ENCODE results near the gene SKA1.
"Not testable (repeated sequence)": the region's sequence is repeated elsewhere in the genome, so short reads cannot be mapped to it uniquely, and the experiment has no call there.

The SKA1 gene

DNA sequence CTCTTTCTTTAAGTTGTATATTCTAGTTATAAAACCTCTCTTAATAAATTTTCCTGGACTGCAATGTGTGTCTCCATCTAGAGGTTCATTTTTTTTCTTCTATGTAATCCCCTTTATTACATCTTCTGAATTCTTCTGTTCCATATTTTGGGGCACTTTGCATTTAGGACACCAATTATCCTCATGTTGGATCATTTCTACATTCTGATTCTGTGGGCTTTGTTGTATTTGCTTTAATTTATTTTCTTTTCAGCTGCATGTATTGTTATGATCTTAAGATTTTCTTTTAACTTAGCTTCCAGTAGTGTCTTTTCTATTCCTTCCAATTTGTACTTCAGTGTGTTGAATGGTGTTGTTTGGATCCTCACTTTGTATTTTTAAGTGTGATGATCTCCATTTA, 5.2 kb upstream of the SKA1 start:
- no peak for TF ChIP-seq ZNF274 (IDR thresholded peaks at IDR 0.05; ENCODE audit: low read depth, low read length)
- H3K4me3 ChIP-seq (ENCODE audit: low read length): no peak overlapping the region

GRCh38 chr18:50372743-50373142, 2.1 kb upstream of the SKA1 start:
- no peak overlapping the region for H3K4me3 ChIP-seq (ENCODE audit: low read length)
- no peak for TF ChIP-seq ZNF274 (IDR thresholded peaks at IDR 0.05; ENCODE audit: low read depth, low read length)

DNA sequence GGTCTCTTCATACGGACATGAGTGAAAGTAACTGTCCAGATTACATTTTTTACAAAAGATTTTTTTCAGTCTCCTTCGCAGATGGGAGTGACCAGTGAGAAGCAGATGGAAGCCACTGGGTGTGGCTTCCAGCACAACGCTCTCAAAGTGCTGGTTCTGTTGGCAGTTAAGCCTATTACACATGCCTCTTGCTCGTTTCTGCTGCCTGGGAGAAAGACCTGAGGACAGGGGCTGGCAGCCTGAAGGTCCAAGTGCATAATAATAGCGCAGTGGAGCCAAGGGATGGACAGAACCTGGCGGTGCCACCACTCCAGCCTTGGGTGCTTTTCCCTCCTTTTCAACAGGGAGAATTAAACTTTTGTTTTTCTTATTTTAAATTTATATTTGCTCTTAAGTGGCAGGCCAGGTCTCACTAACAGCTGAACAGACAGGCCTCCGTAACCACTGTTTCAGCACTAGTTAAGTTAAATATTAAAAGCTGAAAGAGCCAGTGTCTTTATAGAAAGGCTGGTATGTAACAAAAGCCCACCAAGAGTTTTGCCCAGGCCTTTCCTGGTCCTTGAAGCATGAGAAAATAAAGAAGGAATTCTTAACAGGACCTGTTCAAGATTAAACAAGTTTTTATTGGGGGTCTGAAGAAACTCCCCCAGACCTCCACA, 1.2 kb upstream of the SKA1 start:
- TF ChIP-seq ZNF274 (IDR thresholded peaks at IDR 0.05; ENCODE audit: low read depth, low read length): no peak

GRCh38 chr18:50374220-50374752, 560 bp upstream of the SKA1 start:
- TF ChIP-seq ZNF274 (IDR thresholded peaks at IDR 0.05; ENCODE audit: low read depth, low read length): no peak
- H3K4me3 ChIP-seq (ENCODE audit: low read length): peak overlapping the region; percentile 64; the same call in 1 of the 2 replicates

More for the DNA sequence above, 1.2 kb upstream of the SKA1 start:
- no peak overlapping the region for H3K4me3 ChIP-seq (ENCODE audit: low read length)

DNA sequence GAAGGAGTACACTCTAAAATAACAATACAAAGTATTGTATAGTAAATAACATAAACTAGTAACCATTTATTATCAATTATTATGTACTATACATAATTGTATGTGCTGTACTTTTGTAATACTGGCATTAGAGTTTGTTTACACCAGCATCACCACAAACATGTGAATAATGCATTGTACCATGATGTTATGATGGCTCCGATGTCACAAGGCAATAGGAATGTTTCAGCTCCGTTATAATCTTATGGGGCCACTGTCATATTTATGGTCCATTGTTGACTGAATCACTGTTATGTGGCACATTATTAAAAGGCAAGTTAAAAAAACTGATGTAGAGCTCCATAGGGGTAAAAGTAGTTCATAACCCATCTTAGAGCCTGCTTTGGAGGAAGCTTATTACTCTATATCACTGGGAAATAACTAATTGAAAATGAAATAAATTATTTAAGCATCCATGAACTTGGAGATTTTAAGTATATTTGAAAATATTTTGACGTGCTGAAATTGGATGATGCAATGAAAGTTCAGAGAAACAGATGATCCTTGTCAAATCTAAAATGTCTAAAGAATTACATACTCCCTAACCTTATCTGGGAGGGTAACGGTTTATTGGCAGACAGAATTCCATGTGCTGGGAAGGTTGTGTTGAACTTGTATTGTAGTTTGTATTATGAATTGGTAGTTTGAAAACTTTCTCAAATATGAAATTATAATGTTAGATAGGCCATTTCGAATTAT, 2.4 kb downstream of the SKA1 start:
- H3K4me3 ChIP-seq (ENCODE audit: low read length): no peak overlapping the region
- TF ChIP-seq ZNF274 (IDR thresholded peaks at IDR 0.05; ENCODE audit: low read depth, low read length): no peak

DNA sequence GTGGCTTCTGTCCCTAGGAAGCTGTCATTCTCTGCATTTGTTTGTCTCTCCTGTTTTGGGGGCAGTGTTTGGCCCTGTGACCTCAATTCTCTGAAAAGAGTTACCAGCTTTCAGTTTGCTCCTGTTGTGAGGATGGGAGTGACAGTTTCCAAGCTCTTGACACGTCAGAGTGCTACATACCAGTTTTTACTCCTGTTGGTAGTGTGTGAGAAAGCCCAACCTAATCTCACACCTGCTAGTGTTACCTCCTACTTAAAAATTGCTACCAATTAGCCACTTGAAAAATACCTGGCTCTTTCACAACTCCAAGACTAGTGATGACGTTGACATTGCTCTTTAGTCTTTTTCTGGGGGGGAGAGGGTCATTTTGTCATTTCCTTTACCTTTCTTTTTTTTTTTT, 14.1 kb downstream of the SKA1 start:
- TF ChIP-seq ZNF274 (IDR thresholded peaks at IDR 0.05; ENCODE audit: low read depth, low read length): no peak

DNA sequence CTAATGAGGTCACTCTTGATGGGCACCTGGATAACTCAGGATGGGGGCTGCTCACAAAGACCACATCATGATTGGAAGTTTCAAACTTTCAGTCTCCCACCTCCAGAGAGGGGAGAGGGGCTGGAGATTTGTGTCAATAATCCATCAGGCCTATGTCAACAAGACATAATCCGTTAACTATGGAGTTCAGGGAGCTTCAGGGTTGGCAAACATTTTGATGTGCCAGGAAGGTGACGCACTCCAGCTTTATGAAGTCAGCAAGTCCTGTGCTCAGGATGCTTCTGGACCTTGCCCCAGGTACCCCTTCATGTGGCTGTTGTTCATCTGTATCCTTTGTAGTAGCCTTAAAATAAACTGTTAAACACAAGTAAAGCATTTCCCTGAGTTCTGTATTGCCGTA, 19.0 kb downstream of the SKA1 start:
- H3K4me3 ChIP-seq (ENCODE audit: low read length): no peak overlapping the region
- no peak for TF ChIP-seq ZNF274 (IDR thresholded peaks at IDR 0.05; ENCODE audit: low read depth, low read length)

More for the DNA sequence above, 14.1 kb downstream of the SKA1 start:
- no peak overlapping the region for H3K4me3 ChIP-seq (ENCODE audit: low read length)

GRCh38 chr18:50395093-50395492, 20.2 kb downstream of the SKA1 start:
- H3K4me3 ChIP-seq (ENCODE audit: low read length): no peak overlapping the region
- TF ChIP-seq ZNF274 (IDR thresholded peaks at IDR 0.05; ENCODE audit: low read depth, low read length): no peak

- no peak for TF ChIP-seq ZNF274 (IDR thresholded peaks at IDR 0.05; ENCODE audit: low read depth, low read length)
These were observed 21.3 kb downstream of the SKA1 start for GRCh38 chr18:50396005-50396660.

DNA sequence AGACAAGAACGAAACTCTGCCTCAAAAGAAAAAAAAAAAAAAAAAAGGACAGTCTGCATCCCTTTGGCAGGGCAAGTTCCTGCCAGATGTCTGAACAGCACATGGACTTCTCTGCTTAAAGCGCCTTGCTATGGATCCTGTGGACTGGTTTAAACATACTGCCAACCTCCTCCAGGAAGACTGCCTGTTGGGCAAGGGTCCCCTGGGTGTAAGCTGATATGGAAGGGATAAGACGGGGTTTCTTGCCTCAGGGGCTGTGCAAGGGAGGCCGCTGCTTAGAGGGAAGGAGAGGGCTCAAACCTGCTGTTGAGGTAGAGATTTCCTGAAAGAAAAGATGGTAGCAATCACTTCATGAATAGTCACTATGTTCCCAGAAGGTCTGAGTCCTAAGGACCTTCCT, 22.2 kb downstream of the SKA1 start:
- TF ChIP-seq ZNF274 (IDR thresholded peaks at IDR 0.05; ENCODE audit: low read depth, low read length): no peak
- H3K4me3 ChIP-seq (ENCODE audit: low read length): no peak overlapping the region

More at GRCh38 chr18:50396005-50396660, 21.3 kb downstream of the SKA1 start:
- H3K4me3 ChIP-seq (ENCODE audit: low read length): no peak overlapping the region

DNA sequence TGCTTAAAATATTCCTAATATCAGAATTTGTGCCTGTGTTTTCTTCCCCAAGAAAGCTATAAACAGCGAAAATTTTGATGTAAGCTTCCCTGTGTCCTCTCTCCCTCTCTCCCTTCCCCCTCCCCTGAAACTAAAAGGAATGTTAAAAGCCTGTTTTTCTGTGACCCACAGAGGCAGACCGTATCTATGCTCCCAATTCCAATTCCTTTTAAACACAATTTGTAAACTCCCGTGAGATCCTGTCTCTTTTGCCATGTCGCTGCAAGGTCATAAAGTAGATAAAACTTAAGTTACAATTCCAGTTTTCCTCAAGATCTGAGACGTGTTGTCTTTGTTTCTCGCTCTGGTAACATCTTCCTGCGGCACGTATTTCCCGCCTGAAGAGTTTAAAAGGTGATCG, 23.3 kb downstream of the SKA1 start:
- no peak overlapping the region for H3K4me3 ChIP-seq (ENCODE audit: low read length)
- no peak for TF ChIP-seq ZNF274 (IDR thresholded peaks at IDR 0.05; ENCODE audit: low read depth, low read length)

DNA sequence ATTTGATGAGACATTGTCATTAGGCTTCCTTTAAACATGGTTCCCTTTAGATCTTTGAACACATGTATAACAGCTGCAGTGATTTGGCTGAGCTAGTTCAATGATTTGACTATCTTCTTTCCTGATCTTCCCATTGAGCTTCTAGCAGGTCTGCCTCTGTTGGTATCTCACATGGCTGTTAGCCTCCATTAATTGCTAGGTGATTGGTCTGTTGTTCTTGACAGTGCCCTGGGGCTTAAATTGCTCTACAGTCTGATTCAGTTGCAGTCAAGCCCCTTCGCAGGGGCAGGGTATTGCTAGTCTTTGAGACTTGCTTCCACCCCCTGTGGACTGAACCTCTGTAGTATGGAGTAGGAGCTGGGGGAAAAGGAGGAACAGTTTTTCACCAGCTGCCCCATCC, 24.1 kb downstream of the SKA1 start:
- H3K4me3 ChIP-seq (ENCODE audit: low read length): no peak overlapping the region
- no peak for TF ChIP-seq ZNF274 (IDR thresholded peaks at IDR 0.05; ENCODE audit: low read depth, low read length)

GRCh38 chr18:50399582-50399981, 24.7 kb downstream of the SKA1 start:
- no peak overlapping the region for H3K4me3 ChIP-seq (ENCODE audit: low read length)
- no peak for TF ChIP-seq ZNF274 (IDR thresholded peaks at IDR 0.05; ENCODE audit: low read depth, low read length)

- H3K4me3 ChIP-seq (ENCODE audit: low read length): not testable (repeated sequence)
These were observed 25.6 kb downstream of the SKA1 start for GRCh38 chr18:50400438-50400837.

- H3K4me3 ChIP-seq (ENCODE audit: low read length): no peak overlapping the region
- TF ChIP-seq ZNF274 (IDR thresholded peaks at IDR 0.05; ENCODE audit: low read depth, low read length): no peak
These were observed 26.4 kb downstream of the SKA1 start for GRCh38 chr18:50401295-50401694.
